Epithelial cell of proximal tubule (primary cell): ENCODE measurements around the gene SMOC2. TPM values are rescaled to one million over a fixed set of nuclear protein-coding genes. Genes with fewer than 3 reads are reported as not detected.

Experiments
- DNase-seq: peaks from one replicate; pipeline ENCODE4 v3.0.0-alpha.2; 2011; ENCODE audit warnings: low read depth
- H3K4me3 ChIP-seq: 2 replicates; pipeline ENCODE4 v1.5.1; 2011; ENCODE audit warnings: low read depth, mild to moderate bottlenecking, low read length
- total RNA-seq: library from RNA; depleted of rRNA; stranded (reverse); fragments of >200 nt; gene quantifications from 2 replicates; pipeline ENCODE4 v1.2.3, GENCODE V29; 2015
- TF ChIP-seq, protein P1 (sequence below): conservative IDR thresholded peaks from 2 replicates; pipeline ENCODE4 v1.5.1; 2012; ENCODE audit warnings: low read depth, mild to moderate bottlenecking, low read length

Gene SMOC2
- total RNA-seq, 1 donor from 2014 or later: 0.35 TPM

DNA sequence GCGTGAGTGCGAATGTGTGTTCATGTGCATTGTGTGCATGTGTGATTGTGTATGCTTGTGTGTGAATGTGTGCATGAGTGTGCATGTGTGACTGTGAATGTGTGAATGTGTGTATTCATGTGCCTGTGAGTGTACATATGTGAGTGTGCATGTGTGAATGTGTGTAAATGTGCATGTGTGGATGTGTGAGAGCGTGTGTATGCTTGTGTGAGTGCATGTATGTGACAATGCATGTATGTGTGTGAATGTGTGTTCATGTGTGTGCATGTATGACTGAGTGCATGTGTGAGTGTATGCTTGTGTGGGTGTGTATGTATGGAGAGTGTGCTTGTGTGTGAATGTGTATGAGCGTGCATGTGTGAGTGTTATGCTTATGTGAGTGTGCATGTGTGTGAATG, 77.4 kb downstream of the SMOC2 start:
- TF ChIP-seq, protein P1, sequence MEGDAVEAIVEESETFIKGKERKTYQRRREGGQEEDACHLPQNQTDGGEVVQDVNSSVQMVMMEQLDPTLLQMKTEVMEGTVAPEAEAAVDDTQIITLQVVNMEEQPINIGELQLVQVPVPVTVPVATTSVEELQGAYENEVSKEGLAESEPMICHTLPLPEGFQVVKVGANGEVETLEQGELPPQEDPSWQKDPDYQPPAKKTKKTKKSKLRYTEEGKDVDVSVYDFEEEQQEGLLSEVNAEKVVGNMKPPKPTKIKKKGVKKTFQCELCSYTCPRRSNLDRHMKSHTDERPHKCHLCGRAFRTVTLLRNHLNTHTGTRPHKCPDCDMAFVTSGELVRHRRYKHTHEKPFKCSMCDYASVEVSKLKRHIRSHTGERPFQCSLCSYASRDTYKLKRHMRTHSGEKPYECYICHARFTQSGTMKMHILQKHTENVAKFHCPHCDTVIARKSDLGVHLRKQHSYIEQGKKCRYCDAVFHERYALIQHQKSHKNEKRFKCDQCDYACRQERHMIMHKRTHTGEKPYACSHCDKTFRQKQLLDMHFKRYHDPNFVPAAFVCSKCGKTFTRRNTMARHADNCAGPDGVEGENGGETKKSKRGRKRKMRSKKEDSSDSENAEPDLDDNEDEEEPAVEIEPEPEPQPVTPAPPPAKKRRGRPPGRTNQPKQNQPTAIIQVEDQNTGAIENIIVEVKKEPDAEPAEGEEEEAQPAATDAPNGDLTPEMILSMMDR: no peak
- no peak overlapping the region for H3K4me3 ChIP-seq
- no peak for DNase-seq

DNA sequence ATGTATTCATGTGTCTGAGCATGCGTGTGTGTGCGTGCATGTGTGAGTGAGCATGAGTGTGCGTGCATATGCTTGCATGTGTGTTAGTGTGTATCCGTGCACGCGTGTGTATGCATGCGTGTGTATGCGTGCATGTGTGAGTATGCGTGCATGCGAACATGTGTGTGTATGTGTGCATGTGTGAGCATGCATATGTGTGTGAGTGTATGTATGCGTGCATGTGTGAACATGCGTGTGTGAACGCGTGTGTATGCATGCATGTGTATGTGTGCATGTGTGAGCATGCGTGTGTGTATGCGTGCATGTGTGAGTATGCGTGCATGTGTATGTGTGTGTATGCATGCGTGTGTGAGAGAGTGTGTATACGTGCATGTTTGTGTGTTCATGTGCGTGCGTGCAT, 77.9 kb downstream of the SMOC2 start:
- TF ChIP-seq, protein P1: no peak
- H3K4me3 ChIP-seq: no peak overlapping the region
- no peak for DNase-seq

GRCh38 chr6:168520233-168520632, 79.2 kb downstream of the SMOC2 start:
- TF ChIP-seq, protein P1: no peak
- no peak overlapping the region for H3K4me3 ChIP-seq
- no peak for DNase-seq

- no peak for DNase-seq
- TF ChIP-seq, protein P1: no peak
Observed at GRCh38 chr6:168524571-168525001, 83.6 kb downstream of the SMOC2 start.

GRCh38 chr6:168525114-168525513, 84.1 kb downstream of the SMOC2 start:
- DNase-seq: no peak
- TF ChIP-seq, protein P1: no peak
- no peak overlapping the region for H3K4me3 ChIP-seq

More at GRCh38 chr6:168524571-168525001, 83.6 kb downstream of the SMOC2 start:
- no peak overlapping the region for H3K4me3 ChIP-seq

DNA sequence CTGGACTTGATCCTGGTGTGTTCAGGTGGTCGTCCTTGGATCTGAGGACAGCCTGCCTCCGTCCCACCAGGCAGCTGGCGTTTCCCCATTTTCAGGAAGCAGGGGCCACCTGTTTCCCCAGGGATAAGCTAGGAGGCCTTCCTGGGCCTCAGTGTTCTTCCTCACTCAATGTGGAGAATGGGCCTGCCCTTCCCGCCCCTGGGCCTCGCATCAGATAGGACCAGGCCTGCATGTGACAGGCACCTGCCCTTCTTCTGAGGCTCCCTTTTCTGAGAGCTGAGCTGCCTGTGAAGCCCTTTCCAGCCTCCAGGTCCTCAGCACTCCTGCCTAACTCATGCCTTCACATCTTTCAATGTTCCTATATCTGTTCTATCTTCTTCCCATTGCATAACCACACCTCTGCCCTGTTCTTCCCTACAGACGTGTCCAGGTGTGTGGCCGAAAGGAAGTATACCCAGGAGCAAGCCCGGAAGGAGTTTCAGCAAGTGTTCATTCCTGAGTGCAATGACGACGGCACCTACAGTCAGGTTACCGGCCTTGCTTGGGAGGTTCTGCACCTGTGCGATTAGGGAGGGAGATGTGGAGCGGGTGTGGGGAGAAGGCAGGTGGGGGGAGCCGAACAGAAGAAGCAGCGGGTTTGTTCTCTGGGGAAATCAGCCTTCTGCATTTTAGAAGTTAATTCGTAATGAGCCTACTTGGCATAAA, 85.1 kb downstream of the SMOC2 start:
- DNase-seq: no peak
- TF ChIP-seq, protein P1: no peak

DNA sequence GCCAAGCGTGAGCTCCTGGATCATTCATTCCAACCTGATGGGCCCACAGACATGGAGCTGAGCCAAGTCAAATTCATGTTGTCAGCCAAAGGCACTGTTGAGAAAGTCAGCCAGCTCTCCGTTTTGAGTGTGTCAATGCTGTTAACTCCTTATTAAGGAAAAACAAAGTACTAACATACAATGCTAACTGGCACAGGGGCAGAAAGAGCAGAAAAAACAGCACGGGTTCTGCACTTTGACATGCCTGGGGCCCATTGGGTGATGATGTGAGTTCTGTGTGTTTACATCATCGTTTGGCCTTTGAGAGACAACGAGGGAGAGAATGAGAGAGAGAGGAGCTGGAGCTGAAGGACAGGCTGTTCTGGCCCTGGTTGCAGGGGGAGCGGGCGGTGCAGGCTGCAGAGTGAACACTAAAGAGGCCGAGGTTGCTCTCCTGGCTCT, 85.9 kb downstream of the SMOC2 start:
- H3K4me3 ChIP-seq: no peak overlapping the region
- TF ChIP-seq, protein P1: no peak
- DNase-seq: no peak

More for the DNA sequence above, 85.1 kb downstream of the SMOC2 start:
- H3K4me3 ChIP-seq: no peak overlapping the region
